GM21515 (cell line): ENCODE data around the gene NFYC.

Source experiments
- ATAC-seq: cut with Tn5 transposase; IDR thresholded peaks from one replicate; pipeline ENCODE4 v1.9.1; 2021; ENCODE audit not compliant: unreplicated experiment

NFYC gene

DNA sequence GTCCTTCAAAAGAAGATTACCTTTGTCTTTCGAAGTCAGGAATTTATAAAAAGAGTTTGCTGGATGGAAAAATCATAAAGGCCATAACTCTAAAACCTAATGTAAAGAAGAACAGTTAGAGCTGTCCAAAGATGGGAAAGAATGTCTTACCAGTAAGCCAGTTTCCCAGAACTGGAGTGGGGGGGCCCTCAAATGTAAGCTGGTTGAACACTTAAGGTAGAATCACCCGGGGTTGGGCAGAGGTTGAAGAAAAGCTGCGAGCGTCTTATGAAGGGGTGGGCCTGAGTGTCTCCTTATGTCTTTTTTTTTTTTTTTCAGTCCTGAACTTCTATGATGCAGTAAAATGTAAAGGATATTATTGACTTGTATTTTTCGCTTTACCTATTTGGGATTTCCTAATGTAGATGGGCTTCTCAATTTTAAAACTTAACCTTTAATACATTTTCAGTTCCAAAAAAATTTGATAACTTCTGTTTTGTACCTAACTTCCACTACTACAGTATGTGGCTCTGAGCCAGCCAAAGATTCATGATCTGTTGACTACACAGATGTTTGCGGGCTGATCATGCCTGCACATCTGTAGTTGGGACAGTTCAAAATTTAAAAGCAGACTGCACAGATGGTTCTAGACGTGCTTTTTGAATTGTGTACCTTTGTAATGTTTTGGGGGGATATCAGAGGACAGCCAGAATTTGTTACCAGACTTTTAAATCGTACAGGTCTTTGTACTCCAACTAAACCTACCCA, 43.6 kb downstream of the NFYC start:
- no peak for ATAC-seq

DNA sequence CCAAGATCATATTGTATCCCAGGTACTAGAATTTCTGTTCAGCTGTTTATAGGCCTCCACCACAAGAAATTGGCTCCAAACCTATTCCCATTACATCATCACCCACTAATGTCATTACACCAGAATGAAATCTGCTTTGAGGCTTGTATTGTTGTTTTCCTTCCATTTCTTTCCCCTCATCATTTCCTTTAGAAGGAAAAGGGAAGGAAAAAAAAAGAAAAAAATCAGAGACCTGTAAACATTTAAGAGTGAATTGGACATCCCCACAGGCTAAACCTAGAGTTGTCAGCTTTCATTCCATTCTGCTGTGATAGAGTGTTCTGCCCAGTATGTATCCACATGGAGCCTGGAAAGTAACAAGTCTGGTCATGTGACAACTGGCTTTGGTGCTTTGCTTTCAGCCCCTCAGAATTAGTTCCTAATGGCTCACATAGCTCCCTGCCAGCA, 44.6 kb downstream of the NFYC start:
- no peak for ATAC-seq

DNA sequence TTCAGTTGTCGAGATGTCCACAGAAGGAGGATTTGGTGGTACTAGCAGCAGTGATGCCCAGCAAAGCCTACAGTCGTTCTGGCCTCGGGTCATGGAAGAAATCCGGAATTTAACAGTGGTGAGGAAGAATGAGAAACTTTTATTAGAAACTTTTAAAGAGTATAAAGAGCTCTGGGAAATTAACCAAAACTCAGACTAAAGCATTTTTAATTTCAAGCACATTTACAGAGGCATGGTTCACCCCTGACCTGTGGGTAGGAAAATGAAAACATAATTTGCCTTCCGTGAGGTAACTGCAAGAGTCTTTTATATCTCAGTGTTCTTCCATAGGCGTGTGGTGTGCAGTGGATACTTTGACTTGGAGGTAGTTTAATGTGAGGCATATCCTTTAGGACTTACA, 47.3 kb downstream of the NFYC start:
- ATAC-seq, result no peak

DNA sequence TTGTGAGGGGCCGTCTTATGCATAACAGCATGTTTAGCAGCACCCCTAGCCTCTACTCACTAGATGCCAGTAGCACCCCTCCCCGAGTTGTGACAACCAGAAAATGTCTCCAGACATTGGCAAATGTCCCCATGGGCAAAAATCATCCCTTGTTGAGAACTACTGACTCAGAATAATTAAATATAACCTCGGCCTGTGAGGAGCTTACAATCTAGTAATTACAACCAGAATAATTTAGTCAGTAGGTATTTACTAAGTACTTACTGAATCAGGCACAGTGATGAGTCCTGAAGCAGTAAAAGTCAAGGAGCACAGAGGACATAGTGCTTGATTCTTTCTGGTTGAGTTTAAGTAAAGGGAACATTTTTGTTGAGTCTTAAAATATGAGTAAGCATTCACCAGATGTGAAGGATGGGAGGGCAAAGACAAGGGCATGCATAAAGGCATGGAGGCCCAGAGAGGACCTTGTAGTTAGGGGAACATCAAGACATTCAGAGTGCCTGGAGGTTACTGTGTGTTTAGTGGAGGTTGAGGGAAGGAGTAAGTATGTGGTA, 48.0 kb downstream of the NFYC start:
- ATAC-seq, result no peak

DNA sequence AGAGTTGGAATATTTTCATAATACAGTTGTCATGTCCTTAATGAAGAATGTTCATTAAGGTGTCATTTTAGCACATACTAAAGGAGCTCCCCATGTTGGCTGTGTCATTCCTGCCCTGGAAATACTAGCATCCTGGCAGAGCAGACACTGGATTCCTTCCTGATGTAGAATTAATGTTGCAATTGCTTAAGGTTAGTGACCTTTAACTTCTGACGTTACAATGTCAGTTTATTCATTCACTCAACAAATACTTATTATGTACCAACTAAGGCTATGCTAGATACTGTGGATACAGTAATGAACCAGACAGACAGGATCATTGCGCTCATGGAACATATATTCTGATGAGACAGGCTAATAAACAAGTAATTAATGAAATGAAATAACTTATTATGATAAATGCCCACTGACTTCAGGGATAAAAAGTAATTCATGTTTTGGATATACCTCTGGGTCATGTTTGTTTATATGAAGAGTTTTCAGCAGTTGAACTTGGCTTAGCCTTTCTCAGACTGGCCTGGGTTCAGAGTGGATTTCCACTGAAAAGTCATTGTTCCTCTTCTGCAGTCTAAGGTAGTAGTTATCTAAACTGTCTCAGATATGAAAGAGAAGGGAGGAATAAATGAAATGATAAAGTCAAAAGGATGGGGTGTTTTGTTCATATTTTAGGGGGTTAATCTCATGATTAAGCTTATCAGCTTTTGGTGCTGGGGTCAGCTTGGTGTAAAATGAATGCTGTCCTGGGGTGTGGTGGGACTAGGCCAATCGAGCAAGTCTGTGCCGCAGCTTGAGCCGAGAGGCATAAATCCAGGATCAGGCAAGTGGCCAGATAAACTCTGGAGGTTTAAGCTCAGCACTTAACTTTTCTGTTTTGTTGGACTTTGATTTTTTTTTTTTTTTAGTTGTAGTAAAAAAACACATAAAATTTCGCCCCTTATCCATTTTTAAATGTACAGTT, 48.8 kb downstream of the NFYC start:
- ATAC-seq, result no peak

DNA sequence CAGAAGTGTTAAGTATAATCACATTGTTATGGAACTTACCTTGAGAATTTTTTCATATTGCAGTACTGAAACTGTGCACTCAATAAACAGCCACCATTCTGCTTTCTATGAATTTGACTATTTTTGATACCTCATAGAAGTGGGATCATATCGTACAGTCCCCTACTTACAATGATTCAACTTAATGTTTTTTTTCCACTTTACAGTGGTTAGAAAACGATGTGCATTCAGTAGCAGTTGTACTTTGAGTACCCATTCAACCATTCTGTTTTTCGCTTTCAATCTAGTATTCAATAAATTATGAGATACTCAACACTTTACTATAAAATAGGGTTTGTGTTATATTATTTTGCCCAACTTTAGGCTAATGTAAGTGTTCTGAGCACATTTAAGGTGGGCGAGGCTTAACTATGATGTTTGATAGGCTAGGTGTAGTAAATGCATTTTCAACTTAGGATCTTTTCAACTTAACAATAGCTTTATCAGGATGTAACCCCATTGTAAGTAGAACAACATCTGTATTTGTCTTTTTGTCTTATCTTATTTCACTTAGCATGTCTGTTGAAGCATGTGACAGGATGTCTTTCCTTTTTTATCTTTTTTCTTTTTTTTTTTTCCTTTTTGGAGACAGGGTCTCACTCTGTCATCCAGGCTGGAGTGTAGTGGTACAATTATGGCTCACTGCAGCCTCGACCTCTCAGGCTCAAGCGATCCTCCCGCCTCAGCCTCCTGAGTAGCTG, 49.7 kb downstream of the NFYC start:
- no peak for ATAC-seq

DNA sequence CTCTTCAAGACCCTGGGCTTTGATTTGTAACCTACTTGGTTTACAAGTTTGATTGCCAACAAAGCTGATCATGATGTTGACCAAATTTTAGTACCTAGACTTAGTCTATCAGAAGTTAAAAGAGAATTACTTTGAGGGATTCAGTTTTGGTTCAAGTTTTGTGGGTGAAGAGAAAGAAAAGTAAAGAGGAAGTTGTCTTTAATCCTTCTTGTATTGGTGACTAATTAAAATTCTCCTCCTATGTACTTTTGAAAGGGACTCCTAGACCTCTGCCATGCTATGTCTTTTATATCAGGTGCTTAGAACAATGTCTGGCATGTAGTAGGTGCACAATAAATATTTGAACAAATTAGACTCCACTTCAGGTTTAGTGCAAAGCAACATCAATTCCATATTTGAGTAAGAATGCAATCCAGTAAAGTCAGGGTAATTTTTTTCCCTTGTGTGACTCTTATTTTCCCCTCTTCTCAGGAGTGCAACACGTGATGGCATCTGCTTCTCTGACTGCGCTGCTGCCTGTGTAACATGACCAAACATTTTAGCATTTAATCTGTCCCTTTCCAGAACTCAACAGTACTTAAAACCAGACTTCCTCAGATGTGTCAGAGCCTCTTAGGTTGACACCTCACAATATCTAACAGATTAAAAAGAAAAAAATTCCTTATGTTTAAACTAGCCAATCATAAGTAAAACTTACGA, 51.0 kb downstream of the NFYC start:
- no peak for ATAC-seq

DNA sequence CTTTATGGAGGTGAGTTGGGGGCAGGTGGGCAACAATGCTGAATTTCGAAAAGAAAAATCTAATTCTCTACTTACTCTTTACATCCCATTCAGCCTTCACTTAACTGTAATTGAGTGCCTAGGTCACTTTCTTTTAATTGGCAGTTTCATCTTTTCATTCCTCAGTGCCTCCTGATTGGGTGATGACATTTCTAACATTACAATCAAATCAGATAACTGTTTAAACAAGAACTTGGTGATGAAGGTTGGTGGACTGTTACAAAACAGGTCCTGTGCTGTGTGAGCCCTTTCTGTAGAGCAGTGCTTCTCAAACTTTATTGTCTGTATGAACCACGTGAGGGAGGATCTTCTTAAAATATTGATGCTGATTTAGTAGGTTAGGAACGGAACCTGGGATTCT, 51.9 kb downstream of the NFYC start:
- no peak for ATAC-seq

DNA sequence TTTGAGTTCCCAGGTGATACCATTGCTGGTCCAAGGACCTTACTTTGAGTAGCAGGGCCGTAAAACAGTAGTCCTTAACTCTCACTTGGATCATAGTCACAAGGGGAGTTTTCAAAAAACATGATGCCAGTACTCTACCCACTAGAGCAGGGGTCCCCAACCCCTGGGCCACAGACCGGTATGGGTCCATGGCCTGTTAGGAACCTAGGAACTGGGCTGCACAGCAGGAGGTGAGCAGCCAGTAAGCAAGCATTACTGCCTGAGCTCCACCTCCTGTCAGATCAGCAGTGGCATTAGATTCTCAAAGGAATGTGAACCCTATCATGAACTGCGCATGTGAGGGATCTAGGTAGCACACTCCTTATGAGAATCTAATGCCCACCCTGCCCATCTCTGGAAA, 52.4 kb downstream of the NFYC start:
- ATAC-seq, result no peak

DNA sequence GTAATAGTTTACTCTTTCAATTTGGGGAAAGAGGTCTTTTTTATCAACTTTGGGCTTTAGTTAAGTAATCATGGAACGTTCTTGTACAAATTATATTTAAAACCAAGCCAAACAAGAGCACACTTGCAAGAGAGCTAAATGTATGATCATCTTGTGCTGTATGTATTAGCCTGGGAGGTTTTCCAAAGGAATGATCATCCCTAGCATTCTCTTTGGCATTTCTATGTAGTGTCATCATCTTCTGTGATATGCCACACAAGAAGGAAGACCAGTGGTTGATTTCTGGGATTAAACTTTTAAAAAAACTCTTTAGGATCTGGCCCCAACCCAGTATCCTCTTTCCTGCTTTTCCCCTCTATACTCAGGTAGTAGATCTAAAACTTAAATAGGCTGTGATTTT, 53.7 kb downstream of the NFYC start:
- ATAC-seq, result no peak

DNA sequence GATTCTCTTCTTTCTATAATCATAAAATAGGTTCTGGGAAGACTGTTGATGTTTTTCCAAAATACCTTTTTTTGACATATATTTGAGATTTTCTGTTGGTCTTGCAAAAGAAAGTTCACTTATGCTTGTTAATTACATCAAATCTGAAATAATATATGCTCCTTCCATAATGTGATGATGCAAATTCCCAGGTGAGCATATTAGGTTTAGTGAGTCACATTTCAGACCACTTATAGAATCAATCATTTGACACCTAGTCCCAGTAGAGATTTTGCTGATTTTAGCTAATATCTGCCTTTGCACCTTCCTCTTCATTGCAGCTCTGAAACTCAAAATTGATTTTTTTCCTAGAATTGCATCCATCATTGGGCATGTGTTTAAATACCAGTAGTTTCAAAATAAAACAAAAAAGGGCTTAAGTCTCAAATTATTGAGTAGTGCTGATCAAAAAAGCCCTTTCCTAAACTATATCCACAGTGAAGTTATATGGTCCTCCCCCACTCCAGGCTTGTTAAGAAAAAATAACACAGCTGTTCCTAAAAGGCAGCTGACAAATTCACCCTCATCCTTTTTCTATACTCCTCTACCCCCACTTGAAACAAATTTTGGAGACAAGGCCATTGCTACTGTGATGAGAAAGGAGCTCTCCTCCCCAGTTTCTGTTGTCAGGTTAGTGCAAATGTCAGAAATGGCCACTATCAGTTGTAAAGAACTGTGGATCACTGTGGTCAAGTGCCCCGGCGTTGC, 55.0 kb downstream of the NFYC start:
- no peak for ATAC-seq

DNA sequence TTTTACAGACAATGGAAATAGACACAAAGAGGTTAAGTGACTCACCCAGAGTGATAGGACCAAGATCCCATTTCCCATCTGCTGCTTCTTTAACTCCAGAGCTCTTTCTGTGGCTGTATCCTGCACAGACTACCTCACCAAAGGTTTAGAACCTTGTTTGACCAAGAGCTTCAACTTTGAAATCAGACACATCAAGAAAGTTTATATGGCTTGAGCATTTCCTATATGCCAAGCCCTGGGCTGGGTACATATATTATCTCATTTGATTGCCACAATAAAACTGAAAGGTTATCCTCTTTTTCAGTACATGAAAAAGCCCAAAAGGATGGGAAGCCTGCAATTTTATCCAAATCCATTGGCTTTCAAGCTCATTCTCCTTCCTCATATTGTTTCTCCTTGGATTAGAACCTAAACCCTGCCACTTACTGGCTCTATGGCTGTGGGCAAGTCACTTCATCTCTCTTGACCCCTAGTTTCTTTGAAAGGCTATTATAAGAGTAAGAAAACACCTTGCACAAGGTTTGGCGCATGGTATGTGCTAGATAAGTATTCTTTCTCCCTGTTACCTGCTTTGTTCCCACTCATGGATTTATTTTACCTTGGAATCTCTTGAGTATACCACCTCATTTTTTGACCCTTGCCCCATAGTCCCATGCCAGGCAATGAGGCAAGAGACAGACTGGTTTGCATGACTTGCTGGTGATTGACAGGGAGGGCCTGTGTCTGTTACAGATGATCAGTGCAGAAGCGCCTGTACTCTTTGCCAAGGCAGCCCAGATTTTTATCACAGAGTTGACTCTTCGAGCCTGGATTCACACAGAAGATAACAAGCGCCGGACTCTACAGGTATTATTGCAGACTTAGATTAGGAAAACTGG, 57.6 kb downstream of the NFYC start:
- no peak for ATAC-seq

DNA sequence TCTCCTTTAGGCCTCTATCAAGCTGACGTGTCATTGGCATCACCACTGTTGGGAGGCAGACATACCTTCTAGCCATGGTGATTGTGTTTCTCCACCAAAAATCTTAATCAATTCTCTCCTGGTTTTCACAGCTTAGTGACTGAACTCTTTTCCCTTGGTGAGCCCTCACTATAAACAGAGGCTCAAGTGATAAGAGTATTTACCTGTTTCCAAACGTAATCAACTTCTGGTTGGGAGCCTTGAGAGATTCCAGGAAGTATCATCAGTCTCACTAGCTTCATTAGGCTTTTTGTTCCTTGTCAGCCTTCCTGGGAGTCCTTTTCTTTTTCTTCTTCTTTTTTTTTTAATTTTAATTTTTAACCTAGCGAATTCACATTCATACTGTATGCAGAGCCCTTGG, 58.3 kb downstream of the NFYC start:
- ATAC-seq, result no peak

DNA sequence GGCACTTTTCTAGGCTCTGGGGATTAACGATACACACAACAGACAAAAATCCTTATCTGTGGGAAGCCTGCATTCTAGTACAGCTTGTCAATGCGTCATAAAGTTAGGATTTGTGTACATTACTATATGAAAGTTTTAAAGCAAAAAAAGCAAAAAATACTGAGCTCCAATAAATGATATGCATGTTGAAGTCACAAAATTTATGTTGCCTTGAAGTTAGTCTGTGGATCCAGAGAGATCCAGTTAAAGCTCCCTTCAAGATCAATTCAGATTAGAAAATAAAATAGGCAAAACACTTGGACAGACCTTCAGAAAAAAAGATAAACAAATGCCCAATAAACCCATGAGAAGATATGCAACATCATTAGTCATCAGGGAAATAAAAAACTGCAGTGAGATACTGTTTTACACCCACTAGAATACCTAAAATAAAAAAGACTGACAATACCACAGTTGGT, 59.0 kb downstream of the NFYC start:
- ATAC-seq, result no peak

DNA sequence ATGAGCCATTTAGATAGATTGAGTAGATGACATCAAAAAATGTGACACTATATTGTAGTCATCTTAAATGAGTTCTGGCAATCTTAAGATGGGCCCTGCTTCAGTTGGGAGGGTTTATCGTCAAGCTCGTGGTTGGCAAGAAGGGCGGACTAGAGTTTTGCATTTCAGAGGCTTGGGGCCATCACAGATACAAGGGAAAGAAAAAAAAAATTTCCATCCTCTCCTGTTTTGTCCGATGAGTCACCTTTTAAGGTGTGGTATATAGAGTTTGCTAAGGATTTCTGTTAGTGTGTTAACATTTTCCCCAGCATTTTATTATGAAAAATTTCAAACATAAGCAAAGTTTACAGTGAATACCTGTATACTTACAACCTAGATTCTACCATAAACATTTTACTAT, 60.3 kb downstream of the NFYC start:
- no peak for ATAC-seq

DNA sequence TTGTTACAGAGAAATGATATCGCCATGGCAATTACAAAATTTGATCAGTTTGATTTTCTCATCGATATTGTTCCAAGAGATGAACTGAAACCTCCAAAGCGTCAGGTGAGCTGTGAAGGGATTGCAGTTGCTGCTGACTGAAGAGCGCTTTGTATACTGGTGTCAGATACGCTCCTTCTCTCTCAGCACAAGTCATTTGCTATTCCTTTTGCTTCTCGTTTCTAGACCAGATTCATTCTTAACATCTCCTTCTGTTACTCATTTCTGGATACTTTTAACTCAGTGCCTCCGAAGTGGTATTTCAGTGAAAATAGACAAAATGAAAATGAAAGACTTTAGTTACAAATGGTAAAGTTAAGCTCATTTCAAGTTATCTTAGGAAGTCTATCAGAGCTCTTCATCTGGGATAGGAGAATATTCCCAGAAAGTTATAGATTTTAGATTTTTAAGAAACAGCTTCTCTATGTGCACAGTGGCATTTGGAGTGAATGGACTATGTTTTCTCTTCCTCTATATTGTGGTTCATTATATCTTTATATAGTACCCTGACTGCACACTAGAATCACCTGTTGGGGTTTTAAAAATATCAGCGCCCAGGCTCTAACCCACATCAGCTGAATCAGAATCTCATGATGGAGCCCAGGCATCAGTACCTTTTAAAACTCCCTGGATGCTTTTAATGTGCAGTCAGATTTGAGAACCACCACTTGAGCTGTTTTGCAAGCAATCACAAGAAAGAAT, 61.8 kb downstream of the NFYC start:
- no peak for ATAC-seq

DNA sequence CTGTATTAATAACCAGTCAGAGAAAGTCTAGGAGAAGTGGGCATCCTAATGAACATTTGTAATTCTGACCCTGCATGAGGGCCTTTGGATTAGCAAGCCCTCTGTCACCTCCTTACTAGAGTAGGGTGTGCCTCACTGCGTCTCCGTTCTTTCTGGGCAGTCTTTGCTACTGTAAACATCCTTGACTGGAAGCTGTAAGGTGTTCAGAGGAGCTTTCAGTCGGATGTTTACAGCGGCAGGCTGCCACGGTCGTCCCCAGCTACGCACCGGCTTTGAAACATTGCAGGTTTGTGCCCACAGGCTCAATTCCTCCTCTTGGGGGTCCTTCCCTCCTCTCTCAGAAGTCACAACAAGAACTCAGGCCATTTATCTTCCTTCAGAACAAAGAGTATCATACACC, 62.7 kb downstream of the NFYC start:
- no peak for ATAC-seq

DNA sequence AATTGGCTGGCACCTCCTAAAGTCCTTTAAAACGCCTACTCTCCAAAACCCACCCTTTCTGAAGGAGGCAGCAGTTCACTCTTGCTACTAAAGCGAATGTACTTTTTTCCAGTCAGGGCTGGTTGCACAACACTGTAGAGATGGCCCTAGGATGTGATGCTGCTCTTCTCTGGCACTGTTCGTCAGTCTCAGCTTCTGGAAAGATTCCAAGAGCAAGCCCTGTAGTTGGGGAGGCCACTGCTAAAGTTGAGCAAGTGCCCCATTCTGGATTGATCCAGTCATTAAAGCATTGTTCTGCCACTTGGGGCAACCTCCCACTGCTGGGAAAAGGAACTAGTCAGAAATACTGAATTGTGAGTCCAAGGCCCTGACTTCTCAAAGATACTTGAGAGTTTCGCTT, 63.6 kb downstream of the NFYC start:
- no peak for ATAC-seq
